GM04503 (cell line): Measurements from ENCODE around the gene ACSM6.
A peak's percentile ranks its signal among the peaks of the same experiment; 100 is the strongest.

Experiments used
- DNase-seq: peaks from one replicate; pipeline ENCODE4 v3.0.0-alpha.2; 2012; ENCODE audit warnings: low read depth

Gene ACSM6

GRCh38 chr10:95246582-95247051 lies 52.6 kb downstream of the ACSM6 start:
- no peak for DNase-seq

- DNase-seq: peak; percentile 75
These were observed 53.3 kb downstream of the ACSM6 start for GRCh38 chr10:95247200-95247880.

- DNase-seq: no peak
These were observed 54.0 kb downstream of the ACSM6 start for GRCh38 chr10:95247881-95248583.

DNA sequence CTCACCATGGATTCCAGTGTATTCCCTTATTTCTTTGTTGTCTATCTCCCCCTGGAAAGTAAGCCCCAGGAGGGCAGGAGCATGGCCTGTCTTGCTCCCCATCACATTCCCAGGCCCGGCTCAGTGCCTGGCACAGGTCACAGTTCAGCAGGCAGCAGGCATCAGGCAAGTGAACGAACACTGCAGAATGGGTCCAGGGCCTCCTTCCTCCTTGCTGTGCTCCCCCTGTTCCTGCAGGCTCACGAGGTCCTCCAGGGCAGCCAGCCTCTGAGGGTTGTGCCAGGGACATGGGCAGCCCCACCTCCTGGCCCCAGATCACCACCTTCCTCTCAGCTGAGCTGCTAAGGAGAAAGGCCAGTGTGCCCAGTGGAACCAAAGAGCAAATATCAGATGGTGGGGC lies 55.0 kb downstream of the ACSM6 start:
- DNase-seq: no peak

GRCh38 chr10:95249467-95249866 lies 55.4 kb downstream of the ACSM6 start:
- no peak for DNase-seq

GRCh38 chr10:95250856-95251255 lies 56.8 kb downstream of the ACSM6 start:
- DNase-seq: no peak

GRCh38 chr10:95253007-95253406 lies 59.0 kb downstream of the ACSM6 start:
- no peak for DNase-seq

GRCh38 chr10:95253686-95254085 lies 59.6 kb downstream of the ACSM6 start:
- DNase-seq: no peak

DNA sequence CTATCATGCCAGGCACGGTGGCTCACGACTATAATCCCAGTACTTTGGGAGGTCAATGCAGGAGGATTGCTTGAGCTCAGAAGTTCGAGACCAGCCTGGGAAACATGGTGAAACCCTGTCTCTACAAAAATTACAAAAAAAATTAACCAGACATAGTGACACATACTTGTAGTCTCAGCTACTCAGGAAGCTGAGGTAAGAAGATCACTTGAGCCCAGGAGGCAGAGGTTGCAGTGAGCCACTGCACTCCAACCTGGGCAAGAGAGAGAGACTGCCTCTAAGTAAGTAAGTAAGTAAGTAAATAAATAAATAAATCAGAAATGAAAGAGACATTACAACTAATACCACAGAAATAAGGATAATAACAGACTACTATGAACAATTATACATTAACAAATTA lies 60.6 kb downstream of the ACSM6 start:
- DNase-seq: no peak

- DNase-seq: no peak
These were observed 62.2 kb downstream of the ACSM6 start for GRCh38 chr10:95256268-95256667.

DNA sequence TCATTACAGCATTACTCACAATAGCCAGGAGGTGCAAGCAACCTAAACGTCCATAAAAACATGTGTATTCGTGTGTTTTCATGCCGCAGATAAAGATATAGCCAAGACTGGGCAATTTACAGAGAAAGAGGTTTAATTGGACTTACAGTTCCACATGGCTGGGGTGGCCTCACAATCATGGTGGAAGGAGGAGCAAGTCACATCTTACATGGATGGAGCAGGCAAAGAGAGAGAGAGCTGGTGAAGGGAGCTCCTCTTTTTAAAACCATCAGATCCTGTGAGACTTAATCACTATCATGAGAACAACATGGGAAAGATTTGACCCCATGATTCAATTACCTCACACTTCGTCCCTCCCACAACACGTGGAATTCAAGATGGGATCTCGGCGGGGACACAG lies 63.8 kb downstream of the ACSM6 start:
- DNase-seq: no peak

DNA sequence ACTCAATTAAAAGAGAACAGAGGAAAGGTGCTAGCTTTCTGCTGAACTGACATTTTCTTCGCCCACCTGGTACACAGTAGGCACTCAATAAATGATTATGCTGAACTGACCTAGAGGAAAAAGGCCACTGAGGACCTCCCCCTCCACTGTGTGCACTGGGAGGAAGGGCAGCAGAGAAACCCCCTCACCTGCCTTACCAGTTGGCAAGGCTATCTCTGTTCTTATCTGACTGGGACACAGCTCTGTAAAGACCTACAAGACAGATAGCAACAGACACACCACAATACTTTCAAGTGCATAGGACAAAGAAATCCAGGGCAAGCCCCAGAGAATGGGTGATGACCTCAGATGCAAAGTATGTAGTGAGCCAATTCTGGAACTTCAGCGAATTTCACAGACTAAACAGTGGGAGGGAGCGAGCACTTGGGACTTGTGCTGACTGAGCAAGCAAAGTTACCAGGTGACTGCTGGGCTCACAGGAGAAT lies 66.4 kb downstream of the ACSM6 start:
- peak; percentile 83 for DNase-seq

DNA sequence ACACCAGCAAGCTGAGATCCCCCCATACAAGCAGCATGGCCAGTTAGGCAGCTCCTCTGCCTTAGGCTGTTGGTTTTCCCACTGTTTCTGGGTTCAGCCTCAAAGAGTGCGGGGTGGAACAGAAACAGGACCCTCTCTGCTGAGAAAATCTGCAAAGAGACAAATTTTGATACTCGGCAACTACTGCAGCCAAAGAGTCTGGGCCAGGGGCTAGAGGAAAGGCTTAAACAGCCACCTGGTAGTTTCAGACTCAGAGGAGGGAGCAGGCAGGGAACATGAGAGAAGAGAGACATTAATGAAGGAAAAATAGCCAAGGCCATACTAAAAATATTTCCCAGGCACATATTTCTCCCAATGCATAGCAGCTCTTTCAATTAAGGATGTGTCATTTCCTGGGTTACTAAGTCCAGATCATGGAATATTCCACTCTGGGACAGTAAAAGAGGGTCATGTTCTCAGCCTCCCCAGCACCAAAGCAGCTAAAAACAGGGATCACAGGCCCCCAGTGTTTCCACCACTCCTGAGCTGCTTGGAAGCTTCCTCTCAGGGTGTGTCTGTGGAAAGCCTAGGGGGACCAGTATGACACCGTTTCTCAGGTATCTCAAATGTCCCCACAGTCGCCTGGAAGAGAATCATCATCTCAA lies 67.0 kb downstream of the ACSM6 start:
- no peak for DNase-seq

- no peak for DNase-seq
These were observed 67.9 kb downstream of the ACSM6 start for GRCh38 chr10:95261926-95262325.

- DNase-seq: no peak
These were observed 68.9 kb downstream of the ACSM6 start for GRCh38 chr10:95262763-95263518.

DNA sequence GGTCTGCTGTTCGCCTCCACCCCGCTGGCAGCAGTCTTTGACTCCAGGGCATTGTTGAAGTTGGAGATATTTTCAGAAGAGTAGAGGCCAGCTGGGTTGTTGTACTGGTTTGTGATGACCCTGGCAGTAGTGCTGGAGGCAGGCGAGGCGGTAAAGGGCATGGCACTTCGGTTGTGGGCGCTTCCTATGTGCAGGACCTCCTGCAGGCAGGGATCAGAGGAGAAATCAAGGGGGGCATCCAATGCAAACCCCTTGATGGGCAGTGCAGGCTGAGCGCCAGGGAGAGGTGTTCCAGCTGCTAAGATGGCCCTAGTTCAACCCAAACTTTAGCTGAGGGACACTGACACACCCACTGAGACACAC lies 69.8 kb downstream of the ACSM6 start:
- no peak for DNase-seq

DNA sequence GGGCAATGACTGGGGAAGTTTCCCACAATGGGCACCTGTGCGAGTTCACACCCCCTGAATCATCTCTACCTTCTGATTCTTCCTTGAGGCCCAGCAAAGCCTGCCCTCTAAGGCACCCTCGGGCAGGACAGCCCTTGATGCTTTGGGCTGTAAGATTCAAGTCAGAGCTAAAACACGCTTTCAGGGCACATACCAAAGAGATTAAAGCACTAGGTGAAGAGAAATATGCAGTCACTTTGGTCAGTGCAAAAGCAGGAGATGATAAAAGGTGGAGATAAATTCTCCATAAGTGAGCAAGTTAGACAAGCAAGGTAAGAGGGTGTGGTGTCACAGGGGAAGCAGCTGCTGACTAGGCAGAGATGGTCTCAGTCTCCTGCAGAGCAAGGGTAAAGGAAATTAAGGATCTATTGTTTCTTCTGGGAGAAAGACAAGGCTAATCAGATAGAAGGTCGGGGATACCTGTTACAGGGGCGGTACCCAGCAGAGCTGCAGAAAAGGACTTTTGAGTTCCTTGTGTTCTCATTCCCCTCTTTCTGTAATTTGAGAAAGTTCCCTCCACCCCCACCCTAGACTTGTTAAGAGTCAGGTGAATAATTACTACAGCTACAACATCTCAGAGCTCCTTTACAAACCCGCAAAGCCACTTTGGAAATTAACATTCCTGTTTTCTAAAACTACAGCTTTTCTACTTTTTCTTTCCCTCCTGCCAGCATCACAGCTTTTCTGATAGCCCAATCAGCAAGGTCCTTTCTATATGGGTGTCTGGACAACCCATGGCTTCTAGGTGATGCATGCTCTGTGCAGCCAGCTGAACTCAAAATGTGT lies 70.4 kb downstream of the ACSM6 start:
- DNase-seq: no peak

GRCh38 chr10:95265572-95265971 lies 71.5 kb downstream of the ACSM6 start:
- DNase-seq: no peak

GRCh38 chr10:95266674-95267095 lies 72.6 kb downstream of the ACSM6 start:
- peak; percentile 96 for DNase-seq

GRCh38 chr10:95267251-95267650 lies 73.2 kb downstream of the ACSM6 start:
- DNase-seq: no peak

GRCh38 chr10:95268438-95268837 lies 74.4 kb downstream of the ACSM6 start:
- DNase-seq: no peak
